Suprapubic skin (tissue), 3 donors: ENCODE data around the gene CLASP1.

Experiments
- POLR2AphosphoS5 ChIP-seq, 3 donors: sonication (generic); formaldehyde crosslinking; IDR thresholded peaks; one replicate each; pipeline ENCODE4 v1.6.1; 2017; ENCODE audit warnings: antibody characterized with exemption in 3 of 3
- TF ChIP-seq, protein P1 (sequence below), 2 donors: fragments of 200-600 bp in 1 of 2; fragments of 450-650 bp in 1 of 2; sonication (generic) in 1 of 2; IDR thresholded peaks; one replicate each; pipeline ENCODE4 v1.5.1; 2016 to 2019; ENCODE audit warnings: antibody characterized with exemption in 2 of 2, mild to moderate bottlenecking in 1 of 2, moderate library complexity in 1 of 2

DNA sequence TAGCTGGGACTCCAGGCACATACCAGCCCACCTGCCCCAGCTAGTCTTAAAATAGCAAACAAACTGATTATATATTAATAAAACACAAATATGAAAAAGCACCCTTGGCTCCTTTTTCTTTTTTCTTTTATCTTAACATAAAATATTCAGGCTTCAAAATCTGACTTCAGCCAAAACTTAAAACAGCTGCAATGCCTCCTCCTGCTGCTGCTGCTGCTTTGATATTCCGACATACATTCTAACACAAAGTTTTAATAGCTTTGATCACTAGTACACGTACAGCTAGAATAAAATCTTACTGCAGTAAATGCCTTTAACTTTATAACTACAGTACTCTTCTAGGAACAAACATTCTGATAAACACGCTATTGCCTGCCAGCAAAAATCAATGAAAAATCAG, 190.0 kb downstream of the CLASP1 start:
- no peak for TF ChIP-seq POLR2AphosphoS5 (IDR thresholded peaks at IDR 0.05)
- TF ChIP-seq, protein P1, sequence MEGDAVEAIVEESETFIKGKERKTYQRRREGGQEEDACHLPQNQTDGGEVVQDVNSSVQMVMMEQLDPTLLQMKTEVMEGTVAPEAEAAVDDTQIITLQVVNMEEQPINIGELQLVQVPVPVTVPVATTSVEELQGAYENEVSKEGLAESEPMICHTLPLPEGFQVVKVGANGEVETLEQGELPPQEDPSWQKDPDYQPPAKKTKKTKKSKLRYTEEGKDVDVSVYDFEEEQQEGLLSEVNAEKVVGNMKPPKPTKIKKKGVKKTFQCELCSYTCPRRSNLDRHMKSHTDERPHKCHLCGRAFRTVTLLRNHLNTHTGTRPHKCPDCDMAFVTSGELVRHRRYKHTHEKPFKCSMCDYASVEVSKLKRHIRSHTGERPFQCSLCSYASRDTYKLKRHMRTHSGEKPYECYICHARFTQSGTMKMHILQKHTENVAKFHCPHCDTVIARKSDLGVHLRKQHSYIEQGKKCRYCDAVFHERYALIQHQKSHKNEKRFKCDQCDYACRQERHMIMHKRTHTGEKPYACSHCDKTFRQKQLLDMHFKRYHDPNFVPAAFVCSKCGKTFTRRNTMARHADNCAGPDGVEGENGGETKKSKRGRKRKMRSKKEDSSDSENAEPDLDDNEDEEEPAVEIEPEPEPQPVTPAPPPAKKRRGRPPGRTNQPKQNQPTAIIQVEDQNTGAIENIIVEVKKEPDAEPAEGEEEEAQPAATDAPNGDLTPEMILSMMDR (IDR thresholded peaks at IDR 0.05): no peak
